ENCODE data around the gene CILP. TPM values are rescaled to one million over a fixed set of nuclear protein-coding genes. Genes with fewer than 3 reads are reported as not detected.

Gene CILP
- total RNA-seq, 1 experiment from 2014 or later: not detected

DNA sequence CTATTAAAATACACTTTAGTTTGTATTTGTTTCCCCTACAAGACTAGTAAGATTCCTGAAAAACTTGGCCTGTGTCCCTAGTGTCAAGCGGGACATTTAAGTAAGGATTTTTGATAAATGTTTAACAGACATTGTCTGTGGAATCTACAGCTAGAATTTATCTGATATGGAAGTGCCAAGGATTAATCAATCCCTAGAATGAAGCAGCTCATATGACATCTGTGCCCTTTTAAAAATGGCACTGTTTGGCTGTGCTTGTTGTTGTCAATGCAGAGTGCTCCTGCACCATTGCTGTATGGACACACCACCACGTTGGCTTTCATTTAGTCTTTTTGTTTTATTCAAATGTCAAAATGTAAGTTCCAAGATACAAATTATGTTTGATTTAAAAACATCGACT is 63.4 kb downstream of the CILP start:
- TF ChIP-seq, protein P1, sequence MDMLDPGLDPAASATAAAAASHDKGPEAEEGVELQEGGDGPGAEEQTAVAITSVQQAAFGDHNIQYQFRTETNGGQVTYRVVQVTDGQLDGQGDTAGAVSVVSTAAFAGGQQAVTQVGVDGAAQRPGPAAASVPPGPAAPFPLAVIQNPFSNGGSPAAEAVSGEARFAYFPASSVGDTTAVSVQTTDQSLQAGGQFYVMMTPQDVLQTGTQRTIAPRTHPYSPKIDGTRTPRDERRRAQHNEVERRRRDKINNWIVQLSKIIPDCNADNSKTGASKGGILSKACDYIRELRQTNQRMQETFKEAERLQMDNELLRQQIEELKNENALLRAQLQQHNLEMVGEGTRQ (CRISPR knock-in tag; IDR thresholded peaks at IDR 0.05): no peak
- Mint-ChIP-seq H3K36me3 (peaks cover 16% of the 10 kb centered on the region), H3K27me3 (ENCODE audit: low read depth) (no peaks in the 10 kb centered on the region), H3K27ac (no peak overlapping the region), H3K9me3 (no peaks in the 10 kb centered on the region), H3K4me1 (no peaks in the 10 kb centered on the region; the same call in 1 of the 2 replicates), H3K4me3 (no peak overlapping the region)
- DNase-seq (ENCODE audit: low spot score): no peak
- POLR2A ChIA-PET: no interaction called here
- CTCF ChIA-PET: interaction anchor here (3.1 kb wide), 1 partner anchor 46 kb away, joined by 11 read pairs; no protein-coding TSS in a partner anchor
- no peak for ATAC-seq

DNA sequence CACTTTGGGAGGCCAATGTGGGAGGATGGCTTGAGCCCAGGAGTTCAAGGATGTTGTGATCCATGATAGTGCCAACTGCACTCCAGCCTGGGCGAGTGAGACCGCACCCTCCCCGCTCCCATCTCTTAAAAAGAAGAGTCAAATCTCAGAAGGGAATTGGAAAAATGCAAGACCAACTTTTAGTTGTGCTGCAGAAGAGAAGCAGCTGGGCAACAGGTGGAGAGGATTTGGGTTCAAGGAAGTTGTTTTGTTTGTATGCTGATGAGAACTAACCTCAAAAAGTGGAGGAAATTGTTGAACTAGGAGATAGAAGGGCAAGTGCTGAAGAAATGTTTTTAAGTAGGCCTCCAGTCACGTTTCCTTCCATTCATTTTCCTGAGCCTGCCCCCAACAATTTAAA is 64.8 kb downstream of the CILP start:
- Mint-ChIP-seq H3K4me3 (no peak overlapping the region), H3K4me1 (no peaks in the 10 kb centered on the region; the same call in 1 of the 2 replicates), H3K27ac (peak overlapping the region; percentile 14; the same call in 1 of the 2 replicates), H3K36me3 (peaks cover 8% of the 10 kb centered on the region), H3K27me3 (ENCODE audit: low read depth) (no peaks in the 10 kb centered on the region), H3K9me3 (no peaks in the 10 kb centered on the region)
- TF ChIP-seq ZNF423 (CRISPR knock-in tag; IDR thresholded peaks at IDR 0.05) (no peak), HMGA2 (CRISPR knock-in tag; IDR thresholded peaks at IDR 0.05) (no peak), NR3C1 (CRISPR knock-in tag; conservative IDR thresholded peaks at IDR 0.05; ENCODE audit: low read depth) (no peak), RORB (CRISPR knock-in tag; IDR thresholded peaks at IDR 0.05) (no peak), CREM (CRISPR knock-in tag; IDR thresholded peaks at IDR 0.05) (no peak), CBFB (CRISPR knock-in tag; IDR thresholded peaks at IDR 0.05; ENCODE audit: low read depth) (no peak), ZNF263 (CRISPR knock-in tag; IDR thresholded peaks at IDR 0.05; ENCODE audit: low read depth) (no peak), NFYB (CRISPR knock-in tag; conservative IDR thresholded peaks at IDR 0.05; ENCODE audit: low read depth) (no peak), TP53 (CRISPR knock-in tag; IDR thresholded peaks at IDR 0.05) (no peak), MXD4 (CRISPR knock-in tag; IDR thresholded peaks at IDR 0.05; ENCODE audit: borderline replicate concordance) (no peak), TCF7 (CRISPR knock-in tag; IDR thresholded peaks at IDR 0.05; ENCODE audit: low read depth) (no peak), FOXK1 (CRISPR knock-in tag; IDR thresholded peaks at IDR 0.05) (no peak), GTF2I (CRISPR knock-in tag; conservative IDR thresholded peaks at IDR 0.05) (no peak), JAZF1 (CRISPR knock-in tag; IDR thresholded peaks at IDR 0.05) (no peak)
- TF ChIP-seq, protein P2, sequence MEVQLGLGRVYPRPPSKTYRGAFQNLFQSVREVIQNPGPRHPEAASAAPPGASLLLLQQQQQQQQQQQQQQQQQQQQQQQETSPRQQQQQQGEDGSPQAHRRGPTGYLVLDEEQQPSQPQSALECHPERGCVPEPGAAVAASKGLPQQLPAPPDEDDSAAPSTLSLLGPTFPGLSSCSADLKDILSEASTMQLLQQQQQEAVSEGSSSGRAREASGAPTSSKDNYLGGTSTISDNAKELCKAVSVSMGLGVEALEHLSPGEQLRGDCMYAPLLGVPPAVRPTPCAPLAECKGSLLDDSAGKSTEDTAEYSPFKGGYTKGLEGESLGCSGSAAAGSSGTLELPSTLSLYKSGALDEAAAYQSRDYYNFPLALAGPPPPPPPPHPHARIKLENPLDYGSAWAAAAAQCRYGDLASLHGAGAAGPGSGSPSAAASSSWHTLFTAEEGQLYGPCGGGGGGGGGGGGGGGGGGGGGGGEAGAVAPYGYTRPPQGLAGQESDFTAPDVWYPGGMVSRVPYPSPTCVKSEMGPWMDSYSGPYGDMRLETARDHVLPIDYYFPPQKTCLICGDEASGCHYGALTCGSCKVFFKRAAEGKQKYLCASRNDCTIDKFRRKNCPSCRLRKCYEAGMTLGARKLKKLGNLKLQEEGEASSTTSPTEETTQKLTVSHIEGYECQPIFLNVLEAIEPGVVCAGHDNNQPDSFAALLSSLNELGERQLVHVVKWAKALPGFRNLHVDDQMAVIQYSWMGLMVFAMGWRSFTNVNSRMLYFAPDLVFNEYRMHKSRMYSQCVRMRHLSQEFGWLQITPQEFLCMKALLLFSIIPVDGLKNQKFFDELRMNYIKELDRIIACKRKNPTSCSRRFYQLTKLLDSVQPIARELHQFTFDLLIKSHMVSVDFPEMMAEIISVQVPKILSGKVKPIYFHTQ (CRISPR knock-in tag; IDR thresholded peaks at IDR 0.05): no peak
- TF ChIP-seq, protein P3, sequence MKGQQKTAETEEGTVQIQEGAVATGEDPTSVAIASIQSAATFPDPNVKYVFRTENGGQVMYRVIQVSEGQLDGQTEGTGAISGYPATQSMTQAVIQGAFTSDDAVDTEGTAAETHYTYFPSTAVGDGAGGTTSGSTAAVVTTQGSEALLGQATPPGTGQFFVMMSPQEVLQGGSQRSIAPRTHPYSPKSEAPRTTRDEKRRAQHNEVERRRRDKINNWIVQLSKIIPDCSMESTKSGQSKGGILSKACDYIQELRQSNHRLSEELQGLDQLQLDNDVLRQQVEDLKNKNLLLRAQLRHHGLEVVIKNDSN (CRISPR knock-in tag; IDR thresholded peaks at IDR 0.05): no peak
- TF ChIP-seq, protein P4, sequence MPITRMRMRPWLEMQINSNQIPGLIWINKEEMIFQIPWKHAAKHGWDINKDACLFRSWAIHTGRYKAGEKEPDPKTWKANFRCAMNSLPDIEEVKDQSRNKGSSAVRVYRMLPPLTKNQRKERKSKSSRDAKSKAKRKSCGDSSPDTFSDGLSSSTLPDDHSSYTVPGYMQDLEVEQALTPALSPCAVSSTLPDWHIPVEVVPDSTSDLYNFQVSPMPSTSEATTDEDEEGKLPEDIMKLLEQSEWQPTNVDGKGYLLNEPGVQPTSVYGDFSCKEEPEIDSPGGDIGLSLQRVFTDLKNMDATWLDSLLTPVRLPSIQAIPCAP (CRISPR knock-in tag; IDR thresholded peaks at IDR 0.05): no peak
- TF ChIP-seq, protein P5, sequence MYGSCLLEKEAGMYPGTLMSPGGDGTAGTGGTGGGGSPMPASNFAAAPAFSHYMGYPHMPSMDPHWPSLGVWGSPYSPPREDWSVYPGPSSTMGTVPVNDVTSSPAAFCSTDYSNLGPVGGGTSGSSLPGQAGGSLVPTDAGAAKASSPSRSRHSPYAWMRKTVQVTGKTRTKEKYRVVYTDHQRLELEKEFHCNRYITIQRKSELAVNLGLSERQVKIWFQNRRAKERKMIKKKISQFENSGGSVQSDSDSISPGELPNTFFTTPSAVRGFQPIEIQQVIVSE (CRISPR knock-in tag; IDR thresholded peaks at IDR 0.05; ENCODE audit: borderline replicate concordance): no peak
- TF ChIP-seq, protein P6, sequence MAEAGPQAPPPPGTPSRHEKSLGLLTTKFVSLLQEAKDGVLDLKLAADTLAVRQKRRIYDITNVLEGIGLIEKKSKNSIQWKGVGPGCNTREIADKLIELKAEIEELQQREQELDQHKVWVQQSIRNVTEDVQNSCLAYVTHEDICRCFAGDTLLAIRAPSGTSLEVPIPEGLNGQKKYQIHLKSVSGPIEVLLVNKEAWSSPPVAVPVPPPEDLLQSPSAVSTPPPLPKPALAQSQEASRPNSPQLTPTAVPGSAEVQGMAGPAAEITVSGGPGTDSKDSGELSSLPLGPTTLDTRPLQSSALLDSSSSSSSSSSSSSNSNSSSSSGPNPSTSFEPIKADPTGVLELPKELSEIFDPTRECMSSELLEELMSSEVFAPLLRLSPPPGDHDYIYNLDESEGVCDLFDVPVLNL (CRISPR knock-in tag; IDR thresholded peaks at IDR 0.05; ENCODE audit: borderline replicate concordance, low read depth): no peak
- TF ChIP-seq, protein P7, sequence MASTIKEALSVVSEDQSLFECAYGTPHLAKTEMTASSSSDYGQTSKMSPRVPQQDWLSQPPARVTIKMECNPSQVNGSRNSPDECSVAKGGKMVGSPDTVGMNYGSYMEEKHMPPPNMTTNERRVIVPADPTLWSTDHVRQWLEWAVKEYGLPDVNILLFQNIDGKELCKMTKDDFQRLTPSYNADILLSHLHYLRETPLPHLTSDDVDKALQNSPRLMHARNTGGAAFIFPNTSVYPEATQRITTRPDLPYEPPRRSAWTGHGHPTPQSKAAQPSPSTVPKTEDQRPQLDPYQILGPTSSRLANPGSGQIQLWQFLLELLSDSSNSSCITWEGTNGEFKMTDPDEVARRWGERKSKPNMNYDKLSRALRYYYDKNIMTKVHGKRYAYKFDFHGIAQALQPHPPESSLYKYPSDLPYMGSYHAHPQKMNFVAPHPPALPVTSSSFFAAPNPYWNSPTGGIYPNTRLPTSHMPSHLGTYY (CRISPR knock-in tag; IDR thresholded peaks at IDR 0.05): no peak
- ChIA-PET POLR2A (no interaction called here), CTCF (no interaction called here)
- ATAC-seq (no peak), DNase-seq (ENCODE audit: low spot score) (no peak)

Measured in WTC11 (cell line).